SK-N-SH (cell line): Measurements from ENCODE around the gene HNRNPH1. TPM values are rescaled to one million over a fixed set of nuclear protein-coding genes. Genes with fewer than 3 reads are reported as not detected.

Source experiments
- CTCF ChIA-PET: fragments of 300-600, 350-600 bp; formaldehyde crosslinking; extraction: SDS; loops from one replicate; lab custom pipeline; 2021; lab: Yijun Ruan, JAX
- POLR2A ChIA-PET: fragments of 350-600 bp; sonication (Branson Sonifier 250); formaldehyde crosslinking; extraction: SDS; loops from one replicate; lab custom pipeline; 2020; ENCODE audit warnings: antibody characterized with exemption, inconsistent platforms; lab: Yijun Ruan, JAX
- DNase-seq: peaks from one replicate; pipeline ENCODE4 v3.0.0; 2012
- H2AFZ ChIP-seq: fragments of 200-600 bp; sonication (generic); 2 replicates; pipeline ENCODE4 v1.8.1; 2016; ENCODE audit warnings: antibody characterized with exemption, mild to moderate bottlenecking, low read depth
- H3F3A ChIP-seq: fragments of 200-600 bp; sonication (generic); replicated peaks from 2 replicates; pipeline ENCODE3; 2016; ENCODE audit warnings: antibody characterized with exemption, mild to moderate bottlenecking; ENCODE audit not compliant: insufficient read depth
- H3K27ac ChIP-seq, 2 experiments: fragments of 200-500 bp in 1 of 2; fragments of 200-600 bp in 1 of 2; sonication (Bioruptor generic) in 1 of 2; sonication (generic), shearing (Covaris generic) in 1 of 2; 2 replicates each; pipeline versions ENCODE4 v1.5.1 to v1.6.1; 2014 to 2016; ENCODE audit warnings: low read depth in 2 of 2, inconsistent platforms in 1 of 2, low read length in 1 of 2, mild to moderate bottlenecking in 1 of 2, mixed read lengths in 1 of 2
- H3K27me3 ChIP-seq: fragments of 200-600 bp; sonication (generic), shearing (Covaris generic); 2 replicates; pipeline ENCODE4 v1.6.1; 2016; ENCODE audit warnings: mixed run types; ENCODE audit not compliant: insufficient read depth
- H3K36me3 ChIP-seq, 2 experiments: fragments of 200-500 bp in 1 of 2; fragments of 200-600 bp in 1 of 2; sonication (Bioruptor generic) in 1 of 2; sonication (generic) in 1 of 2; replicated peaks in 1 of 2; 2 replicates each; pipeline versions ENCODE3 to v1.5.1; 2014 to 2016; ENCODE audit warnings: low read length in 1 of 2, mild to moderate bottlenecking in 1 of 2; ENCODE audit not compliant: insufficient read depth in 2 of 2, control insufficient read depth in 1 of 2
- H3K4me1 ChIP-seq, 2 experiments: fragments of 200-500 bp in 1 of 2; fragments of 200-600 bp in 1 of 2; sonication (Bioruptor generic) in 1 of 2; sonication (generic), shearing (Covaris generic) in 1 of 2; 2 replicates each; pipeline versions ENCODE4 v1.5.1 to v1.6.1; 2014 to 2016; ENCODE audit warnings: low read depth in 1 of 2, low read length in 1 of 2, mixed run types in 1 of 2; ENCODE audit not compliant: insufficient read depth in 2 of 2, control insufficient read depth in 1 of 2
- H3K4me2 ChIP-seq: fragments of 200-600 bp; sonication (generic), shearing (Covaris generic); 2 replicates; pipeline ENCODE4 v1.6.1; 2017; ENCODE audit warnings: mixed run types
- H3K4me3 ChIP-seq, 2 experiments: fragments of 200-500 bp in 1 of 2; fragments of 200-600 bp in 1 of 2; sonication (Bioruptor generic) in 1 of 2; sonication (generic), shearing (Covaris generic) in 1 of 2; 2 replicates each; pipeline versions ENCODE4 v1.5.1 to v1.8.1; 2014 to 2016; ENCODE audit warnings: low read depth in 2 of 2, inconsistent platforms in 1 of 2, low read length in 1 of 2, mild to moderate bottlenecking in 1 of 2, mixed read lengths in 1 of 2, moderate library complexity in 1 of 2
- H3K79me2 ChIP-seq: fragments of 200-600 bp; sonication (generic); 2 replicates; pipeline ENCODE4 v1.8.1; 2017; ENCODE audit warnings: mild to moderate bottlenecking; ENCODE audit not compliant: insufficient read depth
- H3K9ac ChIP-seq: fragments of 200-600 bp; sonication (generic); 2 replicates; pipeline ENCODE4 v1.6.1; 2017; ENCODE audit warnings: mixed run types
- H3K9me2 ChIP-seq: fragments of 200-600 bp; sonication (generic); 2 replicates; pipeline ENCODE4 v1.6.1; 2017; ENCODE audit warnings: mixed run types
- H3K9me3 ChIP-seq: fragments of 200-600 bp; sonication (generic); 2 replicates; pipeline ENCODE4 v1.6.1; 2017; ENCODE audit warnings: mixed run types, mild to moderate bottlenecking, moderate library complexity
- H4K20me1 ChIP-seq: fragments of 200-600 bp; sonication (generic); 2 replicates; pipeline ENCODE4 v1.6.1; 2017; ENCODE audit warnings: mild to moderate bottlenecking, mixed run types; ENCODE audit not compliant: insufficient read depth
- CHD2 ChIP-seq: fragments of 150-350 bp; IDR thresholded peaks from 2 replicates; pipeline ENCODE4 v1.6.1; 2018; ENCODE audit warnings: low read length; ENCODE audit not compliant: partially characterized antibody
- EZH2phosphoT487 ChIP-seq: fragments of 200-600 bp; sonication (generic); IDR thresholded peaks from 2 replicates; pipeline ENCODE4 v1.6.1; 2017; ENCODE audit warnings: low read depth, mixed run types, mild to moderate bottlenecking, antibody characterized with exemption, moderate library complexity, borderline replicate concordance
- FOXJ3 ChIP-seq: sonication (generic); formaldehyde crosslinking; IDR thresholded peaks from 2 replicates; pipeline ENCODE4 v1.5.1; 2020; ENCODE audit warnings: mild to moderate bottlenecking, missing genetic modification reagents
- FOXM1 ChIP-seq: IDR thresholded peaks from 2 replicates; pipeline ENCODE4 v1.4.0; 2012; ENCODE audit warnings: low read depth, mild to moderate bottlenecking
- GABPA ChIP-seq: IDR thresholded peaks from 2 replicates; pipeline ENCODE4 v1.4.0; 2012; ENCODE audit warnings: low read depth, mild to moderate bottlenecking
- GATA2 ChIP-seq: sonication (generic); formaldehyde crosslinking; IDR thresholded peaks from 2 replicates; pipeline ENCODE4 v1.5.0; 2020; ENCODE audit warnings: mild to moderate bottlenecking, missing genetic modification reagents
- JUND ChIP-seq: IDR thresholded peaks from 2 replicates; pipeline ENCODE4 v1.4.0; 2012
- MEF2A ChIP-seq: IDR thresholded peaks from 2 replicates; pipeline ENCODE4 v1.4.0; 2012; ENCODE audit warnings: low read depth, borderline replicate concordance
- MXI1 ChIP-seq: IDR thresholded peaks from 2 replicates; pipeline ENCODE4 v1.6.1; 2012; ENCODE audit warnings: mild to moderate bottlenecking, low read depth, low read length, improper control_type of control experiment
- POLR2AphosphoS5 ChIP-seq: IDR thresholded peaks from 2 replicates; pipeline ENCODE4 v1.6.1; 2012; ENCODE audit warnings: low read depth, low read length
- RCOR1 ChIP-seq: fragments of 150-350 bp; IDR thresholded peaks from 2 replicates; pipeline ENCODE4 v1.6.1; 2017; ENCODE audit warnings: antibody characterized with exemption, low read length
- RFX5 ChIP-seq: IDR thresholded peaks from 2 replicates; pipeline ENCODE4 v1.6.1; 2012; ENCODE audit warnings: mild to moderate bottlenecking, improper control_type of control experiment, low read length
- SMC3 ChIP-seq: IDR thresholded peaks from 2 replicates; pipeline ENCODE4 v1.6.1; 2012; ENCODE audit warnings: low read depth, low read length, improper control_type of control experiment
- TAF1 ChIP-seq: IDR thresholded peaks from 2 replicates; pipeline ENCODE4 v1.6.1; 2012; ENCODE audit warnings: low read depth, mild to moderate bottlenecking, low read length, moderate library complexity, borderline replicate concordance
- TEAD4 ChIP-seq: IDR thresholded peaks from 2 replicates; pipeline ENCODE4 v1.4.0; 2012; ENCODE audit warnings: mild to moderate bottlenecking, borderline replicate concordance; ENCODE audit not compliant: insufficient read depth
- YY1 ChIP-seq: IDR thresholded peaks from 2 replicates; pipeline ENCODE4 v1.4.0; 2012; ENCODE audit warnings: low read depth, mild to moderate bottlenecking
- WGBS: methylation state at CpG from one replicate; pipeline ENCODE4 v1.1.6; 2017; ENCODE audit warnings: low lambda C conversion rate; 5-methylcytosine and 5-hydroxymethylcytosine counted together
- polyA plus RNA-seq, 3 experiments: library from polyadenylated mRNA; depleted of rRNA; stranded (reverse); fragments of >200 nt; gene quantifications; 2 replicates each; pipeline ENCODE4 v1.2.3, GENCODE V29; 2012
- TF ChIP-seq, protein P1 (sequence below): fragments of 150-350 bp; IDR thresholded peaks from 2 replicates; pipeline ENCODE4 v1.6.1; 2017; ENCODE audit warnings: antibody characterized with exemption, low read length, low read depth, borderline replicate concordance
- TF ChIP-seq, protein P2 (sequence below): IDR thresholded peaks from 2 replicates; pipeline ENCODE4; 2012
- TF ChIP-seq, protein P3 (sequence below): IDR thresholded peaks from 2 replicates; pipeline ENCODE4 v1.4.0; 2012; ENCODE audit warnings: low read depth, borderline replicate concordance
- TF ChIP-seq, protein P4 (sequence below): IDR thresholded peaks from 2 replicates; pipeline ENCODE4 v1.4.0; 2012; ENCODE audit warnings: low read depth

The HNRNPH1 gene
- polyA plus RNA-seq, 1 of the 3 experiments (the other 2 are of a cell fraction), result 192 TPM

DNA sequence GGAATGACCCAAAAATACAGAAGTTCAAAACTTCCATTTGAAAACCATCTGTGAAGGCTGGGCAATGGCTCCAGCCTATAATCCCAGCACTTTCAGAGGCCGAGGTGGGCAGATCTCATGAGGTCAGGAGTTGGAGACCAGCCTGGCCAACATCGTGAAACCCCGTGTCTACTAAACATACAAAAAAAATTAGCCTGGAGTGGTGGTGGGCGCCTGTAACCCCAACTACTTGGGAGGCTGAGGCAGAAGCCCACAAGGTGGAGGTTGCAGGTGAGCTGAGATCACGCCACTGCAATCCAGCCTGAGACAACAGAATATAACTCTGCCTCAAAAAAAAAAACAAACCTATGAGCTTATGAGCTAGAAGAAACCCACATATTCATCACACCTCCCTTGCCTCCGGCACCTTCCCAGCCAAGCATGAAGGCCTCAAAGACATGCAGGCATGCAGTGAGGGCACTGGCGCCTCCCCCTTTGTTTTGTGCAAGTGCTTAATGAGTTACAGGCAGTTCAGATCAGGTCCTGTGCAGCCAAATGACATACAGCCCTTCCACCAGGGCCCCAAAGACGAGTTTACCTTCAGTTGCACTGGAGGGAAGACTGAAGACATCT, 9.9 kb downstream of the HNRNPH1 start:
- peak overlapping the region in 1 of 2 experiments; percentile 19; a peak in 2 of 4 replicates for H3K27ac ChIP-seq

More for the DNA sequence above, 9.9 kb downstream of the HNRNPH1 start:
- DNase-seq, result no peak
- peaks cover 91% of the 10 kb centered on the region for H3F3A ChIP-seq
- POLR2A ChIA-PET, result interaction anchor here (0.6 to 4.5 kb wide), 3 partner anchors 8 to 26 kb away, joined by 4 to 34 read pairs (median 4); partner anchors contain the start of gene HNRNPH1
- no peak overlapping the region for H3K4me2 ChIP-seq
- H3K9ac ChIP-seq, result no peak overlapping the region
- H3K9me3 ChIP-seq, result no peaks in the 10 kb centered on the region
- H3K27me3 ChIP-seq, result no peaks in the 10 kb centered on the region
- peaks cover 66 to 90% of the 10 kb centered on the region in 2 experiments for H3K36me3 ChIP-seq
- CTCF ChIA-PET, result interaction anchor here (0.7 to 2.8 kb wide), 4 partner anchors 8 to 90 kb away, joined by 3 to 11 read pairs (median 8); partner anchors contain the start of gene HNRNPH1
- H3K79me2 ChIP-seq, result peaks cover 65% of the 10 kb centered on the region
- no peak overlapping the region for H2AFZ ChIP-seq
- H3K4me3 ChIP-seq, result no peak overlapping the region
- TF ChIP-seq RFX5 (no peak), RCOR1 (no peak), FOXJ3 (CRISPR knock-in tag) (no peak), MEF2A (no peak), EZH2phosphoT487 (no peak), SMC3 (no peak), TEAD4 (no peak), JUND (no peak), YY1 (no peak), TAF1 (no peak), MXI1 (no peak), CHD2 (no peak), GABPA (no peak), FOXM1 (no peak), GATA2 (CRISPR knock-in tag) (no peak), POLR2AphosphoS5 (no peak; the same call in 1 of the 2 replicates)
- TF ChIP-seq, protein P1, sequence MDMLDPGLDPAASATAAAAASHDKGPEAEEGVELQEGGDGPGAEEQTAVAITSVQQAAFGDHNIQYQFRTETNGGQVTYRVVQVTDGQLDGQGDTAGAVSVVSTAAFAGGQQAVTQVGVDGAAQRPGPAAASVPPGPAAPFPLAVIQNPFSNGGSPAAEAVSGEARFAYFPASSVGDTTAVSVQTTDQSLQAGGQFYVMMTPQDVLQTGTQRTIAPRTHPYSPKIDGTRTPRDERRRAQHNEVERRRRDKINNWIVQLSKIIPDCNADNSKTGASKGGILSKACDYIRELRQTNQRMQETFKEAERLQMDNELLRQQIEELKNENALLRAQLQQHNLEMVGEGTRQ, result no peak
- TF ChIP-seq, protein P2, sequence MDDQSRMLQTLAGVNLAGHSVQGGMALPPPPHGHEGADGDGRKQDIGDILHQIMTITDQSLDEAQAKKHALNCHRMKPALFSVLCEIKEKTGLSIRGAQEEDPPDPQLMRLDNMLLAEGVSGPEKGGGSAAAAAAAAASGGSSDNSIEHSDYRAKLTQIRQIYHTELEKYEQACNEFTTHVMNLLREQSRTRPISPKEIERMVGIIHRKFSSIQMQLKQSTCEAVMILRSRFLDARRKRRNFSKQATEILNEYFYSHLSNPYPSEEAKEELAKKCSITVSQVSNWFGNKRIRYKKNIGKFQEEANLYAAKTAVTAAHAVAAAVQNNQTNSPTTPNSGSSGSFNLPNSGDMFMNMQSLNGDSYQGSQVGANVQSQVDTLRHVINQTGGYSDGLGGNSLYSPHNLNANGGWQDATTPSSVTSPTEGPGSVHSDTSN, result no peak
- TF ChIP-seq, protein P3, sequence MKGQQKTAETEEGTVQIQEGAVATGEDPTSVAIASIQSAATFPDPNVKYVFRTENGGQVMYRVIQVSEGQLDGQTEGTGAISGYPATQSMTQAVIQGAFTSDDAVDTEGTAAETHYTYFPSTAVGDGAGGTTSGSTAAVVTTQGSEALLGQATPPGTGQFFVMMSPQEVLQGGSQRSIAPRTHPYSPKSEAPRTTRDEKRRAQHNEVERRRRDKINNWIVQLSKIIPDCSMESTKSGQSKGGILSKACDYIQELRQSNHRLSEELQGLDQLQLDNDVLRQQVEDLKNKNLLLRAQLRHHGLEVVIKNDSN, result no peak
- TF ChIP-seq, protein P4, sequence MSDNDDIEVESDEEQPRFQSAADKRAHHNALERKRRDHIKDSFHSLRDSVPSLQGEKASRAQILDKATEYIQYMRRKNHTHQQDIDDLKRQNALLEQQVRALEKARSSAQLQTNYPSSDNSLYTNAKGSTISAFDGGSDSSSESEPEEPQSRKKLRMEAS, result no peak
- no peaks in the 10 kb centered on the region for H3K9me2 ChIP-seq
- peaks cover 94% of the 10 kb centered on the region for H4K20me1 ChIP-seq
- peaks cover 5 to 13% of the 10 kb centered on the region in 2 experiments for H3K4me1 ChIP-seq
- 92% methylated on average over 8 of the region's 8 CpGs for WGBS
